CD4-positive, alpha-beta T cell (primary cell): ENCODE measurements around the gene HID1. TPM values are rescaled to one million over a fixed set of nuclear protein-coding genes. Genes with fewer than 3 reads are reported as not detected.

Experiments
- ATAC-seq: fragments of 200-7000 bp; cut with Tn5 transposase; one replicate; pipeline ENCODE4 v1.10.0; 2022; ENCODE audit warnings: mild to moderate bottlenecking; ENCODE audit not compliant: poor library complexity
- CTCF ChIA-PET: fragments of 350-600 bp; sonication (Branson Sonifier 250); formaldehyde crosslinking; loops from one replicate; lab custom pipeline; 2021; ENCODE audit warnings: antibody characterized with exemption, inconsistent platforms; lab: Charles Lee
- POLR2A ChIA-PET: fragments of 350-600 bp; sonication (Branson Sonifier 250); formaldehyde crosslinking; loops from one replicate; lab custom pipeline; 2021; ENCODE audit warnings: antibody characterized with exemption, inconsistent platforms; lab: Charles Lee
- DNase-seq, 14 experiments: peaks; one replicate each; pipeline ENCODE4 v3.0.0-alpha.2; 2013 to 2020; ENCODE audit warnings: mixed read lengths in 2 of 14
- H3K27ac ChIP-seq, 2 donors: one replicate each; pipeline versions ENCODE4 v1.5.1 to v1.7.0; 2013; ENCODE audit warnings: low read length in 2 of 2, low read depth in 1 of 2, mild to moderate bottlenecking in 1 of 2
- H3K27me3 ChIP-seq, 2 experiments: 1 replicate in 1 of 2; 2 replicates in 1 of 2; pipeline versions ENCODE4 v1.6.1 to v1.7.0; 2013; ENCODE audit warnings: low read length in 2 of 2, control low read depth in 1 of 2, mild to moderate bottlenecking in 1 of 2, moderate library complexity in 1 of 2; ENCODE audit not compliant: insufficient read depth in 2 of 2, control insufficient read depth in 1 of 2
- H3K36me3 ChIP-seq: one replicate; pipeline ENCODE4 v1.6.1; 2013; ENCODE audit warnings: low read length, control low read depth; ENCODE audit not compliant: insufficient read depth
- H3K4me1 ChIP-seq: one replicate; pipeline ENCODE4 v1.6.1; 2013; ENCODE audit warnings: low read length, control low read depth; ENCODE audit not compliant: insufficient read depth
- H3K4me3 ChIP-seq: one replicate; pipeline ENCODE4 v1.5.1; 2013; ENCODE audit warnings: mild to moderate bottlenecking, low read length, moderate library complexity
- H3K9me3 ChIP-seq, 2 experiments: 1 replicate in 1 of 2; 2 replicates in 1 of 2; pipeline versions ENCODE4 v1.6.1 to v1.7.0; 2013; ENCODE audit warnings: low read length in 2 of 2, mild to moderate bottlenecking in 2 of 2, control low read depth in 1 of 2, moderate library complexity in 1 of 2; ENCODE audit not compliant: control insufficient read depth in 1 of 2, insufficient read depth in 1 of 2
- H3K27ac Mint-ChIP-seq: one replicate; pipeline ENCODE4 v1.8.0; 2020; ENCODE audit warnings: mixed read lengths
- H3K27me3 Mint-ChIP-seq: one replicate; pipeline ENCODE4 v1.8.0; 2021; ENCODE audit warnings: mixed read lengths
- H3K36me3 Mint-ChIP-seq: one replicate; pipeline ENCODE4 v1.8.0; 2021; ENCODE audit warnings: low read depth, mixed read lengths
- H3K4me1 Mint-ChIP-seq: one replicate; pipeline ENCODE4 v1.8.0; 2021; ENCODE audit warnings: low read depth, mixed read lengths
- H3K4me3 Mint-ChIP-seq: one replicate; pipeline ENCODE4 v1.8.0; 2020; ENCODE audit warnings: mild to moderate bottlenecking, mixed read lengths
- H3K9me3 Mint-ChIP-seq: one replicate; pipeline ENCODE4 v1.8.0; 2020; ENCODE audit warnings: mixed read lengths
- CTCF ChIP-seq: fragments of 200-600 bp; IDR thresholded peaks from one replicate; pipeline ENCODE4 v1.8.0; 2022; ENCODE audit warnings: antibody characterized with exemption, mild to moderate bottlenecking
- intact Hi-C, 2 experiments: fragments of 100-400 bp; cut with DNase I in 1 of 2; cut with micrococcal nuclease in 1 of 2; formaldehyde crosslinking; loops; one replicate each; pipeline versions ENCODE4 v1.15.1 to v1.9.0; 2023 to 2025; cut with DNase I, micrococcal nuclease
- total RNA-seq, 174 experiments: library from RNA in 2 of 174; stranded (reverse) in 2 of 174; gene quantifications; one replicate each; pipeline ENCODE4 v1.2.3 and lab custom pipeline; 2021 to 2026

Gene HID1
- total RNA-seq, 2 experiments from 2014 or later = 31.8 to 31.9 TPM

GRCh38 chr17:74903671-74904070 lies 68.9 kb downstream of the HID1 start:
- ATAC-seq (no peak), DNase-seq (no peak)
- ChIA-PET POLR2A (no interaction called here), CTCF (no interaction called here)
- intact Hi-C loops = no loop called here
- TF ChIP-seq CTCF = no peak
- no peaks in the 10 kb centered on the region for H3K9me3 Mint-ChIP-seq
- Histone ChIP-seq H3K27me3 (peaks cover 12 to 13% of the 10 kb centered on the region in 2 experiments), H3K4me3 (no peak overlapping the region), H3K36me3 (no peaks in the 10 kb centered on the region), H3K9me3 (peaks cover 0 to 6% of the 10 kb centered on the region in 2 experiments), H3K4me1 (no peaks in the 10 kb centered on the region), H3K27ac (no peak overlapping the region)
- H3K4me1 Mint-ChIP-seq = no peaks in the 10 kb centered on the region
- no peak overlapping the region for H3K4me3 Mint-ChIP-seq
- peaks cover 8% of the 10 kb centered on the region for H3K27me3 Mint-ChIP-seq
- H3K27ac Mint-ChIP-seq = no peak overlapping the region
- no peaks in the 10 kb centered on the region for H3K36me3 Mint-ChIP-seq

GRCh38 chr17:74903034-74903433 lies 69.5 kb downstream of the HID1 start:
- Histone ChIP-seq H3K9me3 (peaks cover 0 to 6% of the 10 kb centered on the region in 2 experiments), H3K27me3 (peaks cover 12 to 13% of the 10 kb centered on the region in 2 experiments), H3K36me3 (no peaks in the 10 kb centered on the region), H3K27ac (no peak overlapping the region), H3K4me1 (no peaks in the 10 kb centered on the region), H3K4me3 (no peak overlapping the region)
- H3K27ac Mint-ChIP-seq = no peak overlapping the region
- intact Hi-C loops = no loop called here
- ChIA-PET CTCF (no interaction called here), POLR2A (no interaction called here)
- no peak overlapping the region for H3K4me3 Mint-ChIP-seq
- no peaks in the 10 kb centered on the region for H3K36me3 Mint-ChIP-seq
- no peak for ATAC-seq
- DNase-seq = no peak
- peaks cover 8% of the 10 kb centered on the region for H3K27me3 Mint-ChIP-seq
- no peaks in the 10 kb centered on the region for H3K4me1 Mint-ChIP-seq
- H3K9me3 Mint-ChIP-seq = no peaks in the 10 kb centered on the region
- TF ChIP-seq CTCF = no peak

GRCh38 chr17:74901353-74902135 lies 71.0 kb downstream of the HID1 start:
- POLR2A ChIA-PET = no interaction called here
- no peaks in the 10 kb centered on the region for H3K9me3 Mint-ChIP-seq
- intact Hi-C loops = no loop called here
- H3K27ac ChIP-seq = no peak overlapping the region
- DNase-seq = no peak
- no peak overlapping the region for H3K4me3 ChIP-seq
- no peaks in the 10 kb centered on the region for H3K36me3 Mint-ChIP-seq
- no peak for ATAC-seq
- TF ChIP-seq CTCF = no peak
- peaks cover 0 to 6% of the 10 kb centered on the region in 2 experiments for H3K9me3 ChIP-seq
- H3K4me3 Mint-ChIP-seq = no peak overlapping the region
- no peaks in the 10 kb centered on the region for H3K4me1 Mint-ChIP-seq
- no peaks in the 10 kb centered on the region for H3K36me3 ChIP-seq
- no peak overlapping the region for H3K27ac Mint-ChIP-seq
- CTCF ChIA-PET = no interaction called here
- H3K27me3 Mint-ChIP-seq = peaks cover 16% of the 10 kb centered on the region
- no peaks in the 10 kb centered on the region for H3K4me1 ChIP-seq
- peaks cover 12 to 13% of the 10 kb centered on the region in 2 experiments for H3K27me3 ChIP-seq

Other genes with a start within 250 kb of the HID1 start
- gene RAB37, start 235.5 kb downstream of the HID1 start, total RNA-seq = 10 to 100 TPM; 19.0 to 21.1 TPM
- 10 to 100 TPM; 68.4 to 72.4 TPM for gene NHERF1, start 224.1 kb downstream of the HID1 start, total RNA-seq
- gene NAT9, start 196.4 kb downstream of the HID1 start, total RNA-seq = 10 to 100 TPM; 34.6 to 38.2 TPM
- not detected for gene GRIN2C, start 112.9 kb downstream of the HID1 start, total RNA-seq
- 1 to 10 TPM; 2.1 to 2.7 TPM for gene FDXR, start 99.8 kb downstream of the HID1 start, total RNA-seq
- not detected for gene FADS6, start 79.1 kb downstream of the HID1 start, total RNA-seq
- gene USH1G, start 49.5 kb downstream of the HID1 start, total RNA-seq = not detected
- gene OTOP2, start 48.5 kb downstream of the HID1 start, total RNA-seq = not detected
- not detected for gene OTOP3, start 36.9 kb downstream of the HID1 start, total RNA-seq
- under 1 TPM in 1 of 2 experiments, not detected in 1; 0.08 TPM for gene CDR2L, start 14.9 kb upstream of the HID1 start, total RNA-seq
- 1 to 10 TPM; 5.4 to 7.1 TPM for gene MRPL58, start 39.9 kb upstream of the HID1 start, total RNA-seq
- gene ATP5PD, start 74.2 kb upstream of the HID1 start, total RNA-seq = 100 to 1,000 TPM in 1 of 2 experiments, 10 to 100 TPM in 1; 98.5 to 112 TPM
- 10 to 100 TPM; 26.1 to 28.0 TPM for gene KCTD2, start 74.5 kb upstream of the HID1 start, total RNA-seq
- 10 to 100 TPM in 1 of 2 experiments, 1 to 10 TPM in 1; 9.2 to 11.0 TPM for gene SLC16A5, start 115.2 kb upstream of the HID1 start, total RNA-seq
- 1 to 10 TPM; 4.1 to 4.8 TPM for gene ARMC7, start 137.2 kb upstream of the HID1 start, total RNA-seq
- 10 to 100 TPM; 14.1 to 16.1 TPM for gene NT5C, start 159.0 kb upstream of the HID1 start, total RNA-seq
- gene JPT1, start 181.8 kb upstream of the HID1 start, total RNA-seq = 10 to 100 TPM; 21.3 to 25.5 TPM
- 100 to 1,000 TPM; 207 to 228 TPM for gene SUMO2, start 210.2 kb upstream of the HID1 start, total RNA-seq
- 10 to 100 TPM; 84.7 to 89.2 TPM for gene NUP85, start 232.9 kb upstream of the HID1 start, total RNA-seq